ENCODE data around the gene ATOH7. TPM values are rescaled to one million over a fixed set of nuclear protein-coding genes. Genes with fewer than 3 reads are reported as not detected.

The ATOH7 gene
- total and polyA plus RNA-seq, 2 of the 4 experiments (the other 2 are of a cell fraction): 0.05 TPM; not detected in 1

DNA sequence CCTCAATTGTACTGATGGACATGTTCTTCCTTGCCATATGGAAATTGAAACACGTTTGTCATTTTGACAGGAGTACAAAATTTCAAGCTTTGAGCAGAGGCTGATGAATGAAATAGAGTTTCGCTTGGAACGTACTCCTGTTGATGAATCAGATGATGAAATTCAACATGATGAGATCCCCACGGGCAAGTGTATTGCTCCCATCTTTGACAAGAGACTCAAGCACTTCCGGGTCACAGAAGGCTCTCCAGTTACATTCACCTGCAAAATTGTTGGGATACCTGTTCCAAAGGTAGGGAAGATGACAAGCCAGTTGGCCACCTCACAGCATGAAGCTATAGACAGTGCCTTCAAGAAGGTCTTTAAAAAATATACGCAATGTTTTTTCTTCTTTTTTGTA, 43.1 kb downstream of the ATOH7 start:
- no peak overlapping the region for H3K27ac ChIP-seq (ENCODE audit: insufficient read depth, low read length)
- no peak overlapping the region for H4K8ac ChIP-seq (ENCODE audit: low read depth in 2 of 2, low read length in 2 of 2)
- no peak overlapping the region for H4K5ac ChIP-seq (ENCODE audit: low read depth, low read length)
- intact Hi-C loops (cut with micrococcal nuclease): no loop called here
- dilution Hi-C loops (cut with HindIII; ENCODE audit: low sequenced_read_pairs, unreplicated experiment): no loop called here
- no peaks in the 10 kb centered on the region; the same call in 1 of the 2 replicates for H3K9me1 ChIP-seq (ENCODE audit: insufficient read depth, low read length)
- H2AFZ ChIP-seq (replicated peaks; ENCODE audit: low read length, poor library complexity): no peak overlapping the region
- in situ Hi-C loops (cut with MboI; ENCODE audit: low sequenced_read_pairs): loop anchor here (25.0 kb wide), 1 partner anchor 327 kb away; no protein-coding TSS in a partner anchor
- H2AK9ac ChIP-seq (replicated peaks; ENCODE audit: low read depth, low read length, poor library complexity): no peak overlapping the region
- H3K18ac ChIP-seq (ENCODE audit: low read depth, low read length): no peak overlapping the region
- H3K23ac ChIP-seq (ENCODE audit: low read depth, low read length): no peak overlapping the region
- H3K79me1 ChIP-seq (ENCODE audit: low read depth in 1 of 2, low read length in 2 of 2): no peaks in the 10 kb centered on the region
- no peaks in the 10 kb centered on the region for H3K4me1 ChIP-seq (ENCODE audit: control insufficient read depth, insufficient read depth, low read length)
- H2BK20ac ChIP-seq (ENCODE audit: low read depth, low read length): no peak overlapping the region
- H3K9me3 ChIP-seq (ENCODE audit: control insufficient read depth, insufficient read depth, low read length): no peaks in the 10 kb centered on the region
- WGBS, 2 experiments (ENCODE audit: extremely low coverage in 2 of 2, insufficient read length in 1 of 2): 88% methylated on average over 5 of the region's 6 CpGs; no CpG with 5 or more reads in 1 of the 2 experiments
- no peak overlapping the region for H3K14ac ChIP-seq (replicated peaks; ENCODE audit: low read depth, low read length)
- no peak for ATAC-seq (ENCODE audit: low read depth)
- no peak overlapping the region for H3K56ac ChIP-seq (ENCODE audit: extremely low read depth, insufficient read depth, low read length)
- no peak overlapping the region for H2BK15ac ChIP-seq (ENCODE audit: low read depth, low read length)
- no TSS peak for BruUV-seq (replicated peaks)
- H3K36me3 ChIP-seq (ENCODE audit: control insufficient read depth, insufficient read depth, low read length): no peaks in the 10 kb centered on the region
- no peak overlapping the region for H3K4me3 ChIP-seq (ENCODE audit: insufficient read depth, low read depth, low read length)
- H2BK120ac ChIP-seq (ENCODE audit: low read depth, low read length): no peak overlapping the region
- H2AK5ac ChIP-seq (ENCODE audit: low read depth, low read length): no peak overlapping the region
- no peak overlapping the region for H2BK5ac ChIP-seq (ENCODE audit: low read depth, low read length, poor library complexity, severe bottlenecking)
- H4K91ac ChIP-seq (ENCODE audit: insufficient read depth, low read depth, low read length): no peak overlapping the region
- H4K20me1 ChIP-seq (ENCODE audit: insufficient read depth, low read length): no peaks in the 10 kb centered on the region
- ChIA-PET CTCF (interaction anchor here (0.7 to 1.2 kb wide), 2 partner anchors 8 to 24 kb away, joined by 3 to 5 read pairs; no protein-coding TSS in a partner anchor), POLR2A (ENCODE audit: unreplicated experiment) (no interaction called here)
- H3K4me2 ChIP-seq (ENCODE audit: low read depth, low read length): no peak overlapping the region
- no peak for DNase-seq
- no peak overlapping the region for H3K4ac ChIP-seq (ENCODE audit: low read depth, low read length)
- H3K9ac ChIP-seq (ENCODE audit: low read depth, low read length): no peak overlapping the region
- TF ChIP-seq RCOR1 (IDR thresholded peaks at IDR 0.05; ENCODE audit: insufficient replicate concordance, low read length): no peak
- no peak for TF ChIP-seq MXI1 (IDR thresholded peaks at IDR 0.05; ENCODE audit: borderline replicate concordance, low read depth, low read length)
- no peak for TF ChIP-seq FOS (IDR thresholded peaks at IDR 0.05; ENCODE audit: low read depth, low read length)
- TF ChIP-seq USF2 (IDR thresholded peaks at IDR 0.05; ENCODE audit: low read depth, low read length): no peak
- no peak for TF ChIP-seq CEBPB (IDR thresholded peaks at IDR 0.05; ENCODE audit: low read depth, low read length)
- no peak for TF ChIP-seq MAFK (IDR thresholded peaks at IDR 0.05; ENCODE audit: low read depth, low read length)
- no peak for TF ChIP-seq BHLHE40 (IDR thresholded peaks at IDR 0.05; ENCODE audit: low read depth, low read length)
- TF ChIP-seq RFX5 (IDR thresholded peaks at IDR 0.05; ENCODE audit: low read depth, low read length): no peak
- H3K27me3 ChIP-seq (ENCODE audit: control insufficient read depth, insufficient read depth, low read length): no peaks in the 10 kb centered on the region

All from IMR-90 (cell line).